T-cell (primary cell): ENCODE results near the gene TFCP2L1. TPM values are rescaled to one million over a fixed set of nuclear protein-coding genes. Genes with fewer than 3 reads are reported as not detected.

ENCODE experiments used
- ATAC-seq, 4 experiments: fragments of 200-7000 bp in 3 of 4; fragments of 150-1000 bp in 1 of 4; cut with Tn5 transposase; replicated peaks in 1 of 4; 1 replicate in 3 of 4; 2 replicates in 1 of 4; pipeline ENCODE4 v1.10.0; 2021; ENCODE audit warnings: moderate library complexity in 3 of 4, mild to moderate bottlenecking in 2 of 4, moderate number of reproducible peaks in 1 of 4
- CTCF ChIA-PET, 2 donors: fragments of 300-600 bp; sonication (Branson Sonifier 250); formaldehyde crosslinking; loops; one replicate each; lab custom pipeline; 2022; ENCODE audit warnings: antibody characterized with exemption in 2 of 2; lab: Charles Lee
- POLR2A ChIA-PET, 2 donors: fragments of 300-600 bp; sonication (Branson Sonifier 250); formaldehyde crosslinking; loops; one replicate each; lab custom pipeline; 2022; ENCODE audit warnings: antibody characterized with exemption in 2 of 2; lab: Charles Lee
- DNase-seq, 35 experiments: peaks; one replicate each; pipeline versions ENCODE4 v3.0.0 to v3.0.0-alpha.2; 2013 to 2023
- H3K27ac ChIP-seq: one replicate; pipeline ENCODE4 v1.5.1; 2013; ENCODE audit warnings: low read length
- H3K27me3 ChIP-seq, 2 experiments: replicated peaks in 1 of 2; 1 replicate in 1 of 2; 2 replicates in 1 of 2; pipeline versions ENCODE4 v1.6.1 to v1.7.0; 2013; ENCODE audit warnings: low read length in 1 of 2, mixed read lengths in 1 of 2; ENCODE audit not compliant: control insufficient read depth in 2 of 2, insufficient read depth in 2 of 2; ENCODE audit errors: extremely low read depth in 1 of 2
- H3K36me3 ChIP-seq, 2 donors: 1 replicate in 1 of 2; 2 replicates in 1 of 2; pipeline versions ENCODE4 v1.6.1 to v1.7.0; 2013; ENCODE audit warnings: low read length in 1 of 2; ENCODE audit not compliant: control insufficient read depth in 2 of 2, insufficient read depth in 1 of 2; ENCODE audit errors: extremely low read depth in 1 of 2
- H3K4me1 ChIP-seq, 2 experiments: 1 replicate in 1 of 2; 2 replicates in 1 of 2; pipeline versions ENCODE4 v1.6.1 to v1.7.0; 2013; ENCODE audit warnings: low read length in 2 of 2, mixed read lengths in 1 of 2; ENCODE audit not compliant: insufficient read depth in 2 of 2, control insufficient read depth in 1 of 2; ENCODE audit errors: extremely low read depth in 1 of 2
- H3K4me3 ChIP-seq, 2 donors: 1 replicate in 1 of 2; 2 replicates in 1 of 2; pipeline versions ENCODE4 v1.5.1 to v1.7.0; 2013; ENCODE audit warnings: mild to moderate bottlenecking in 2 of 2, low read length in 1 of 2, moderate library complexity in 1 of 2; ENCODE audit not compliant: control insufficient read depth in 1 of 2; ENCODE audit errors: extremely low read depth in 1 of 2
- H3K9me3 ChIP-seq: 2 replicates; pipeline ENCODE4 v1.7.0; 2013
- H3K27ac Mint-ChIP-seq, 2 donors: one replicate each; pipeline ENCODE4 v1.8.0; 2020 to 2021; ENCODE audit warnings: mild to moderate bottlenecking in 2 of 2, mixed read lengths in 2 of 2
- H3K27me3 Mint-ChIP-seq, 2 donors: one replicate each; pipeline ENCODE4 v1.8.0; 2021 to 2022; ENCODE audit warnings: mixed read lengths in 2 of 2
- H3K36me3 Mint-ChIP-seq: one replicate; pipeline ENCODE4 v1.8.0; 2021; ENCODE audit warnings: mixed read lengths
- H3K4me1 Mint-ChIP-seq, 3 donors: one replicate each; pipeline ENCODE4 v1.8.0; 2020 to 2022; ENCODE audit warnings: mixed read lengths in 3 of 3, mild to moderate bottlenecking in 1 of 3
- H3K4me3 Mint-ChIP-seq, 3 donors: one replicate each; pipeline ENCODE4 v1.8.0; 2020 to 2022; ENCODE audit warnings: mild to moderate bottlenecking in 3 of 3, mixed read lengths in 3 of 3, moderate library complexity in 3 of 3
- H3K9me3 Mint-ChIP-seq, 3 donors: one replicate each; pipeline ENCODE4 v1.8.0; 2020 to 2022; ENCODE audit warnings: mixed read lengths in 3 of 3
- WGBS: methylation state at CpG from one replicate; pipeline ENCODE4 v1.1.5; 2013; ENCODE audit warnings: missing lambda C conversion rate; ENCODE audit not compliant: insufficient coverage; 5-methylcytosine and 5-hydroxymethylcytosine counted together
- total RNA-seq, 35 experiments: library from RNA in 6 of 35; stranded (reverse) in 6 of 35; fragments of 120-200 nt in 1 of 35; gene quantifications; one replicate each; pipeline versions ENCODE4 v1.2.1 to v1.2.4 and lab custom pipeline; 2013 to 2026

TFCP2L1 gene
- total RNA-seq, 5 donors from 2014 or later (not counting 1 experiment from before 2014, with no cell fraction given) = 0.18 to 1.0 (median 0.70) TPM

DNA sequence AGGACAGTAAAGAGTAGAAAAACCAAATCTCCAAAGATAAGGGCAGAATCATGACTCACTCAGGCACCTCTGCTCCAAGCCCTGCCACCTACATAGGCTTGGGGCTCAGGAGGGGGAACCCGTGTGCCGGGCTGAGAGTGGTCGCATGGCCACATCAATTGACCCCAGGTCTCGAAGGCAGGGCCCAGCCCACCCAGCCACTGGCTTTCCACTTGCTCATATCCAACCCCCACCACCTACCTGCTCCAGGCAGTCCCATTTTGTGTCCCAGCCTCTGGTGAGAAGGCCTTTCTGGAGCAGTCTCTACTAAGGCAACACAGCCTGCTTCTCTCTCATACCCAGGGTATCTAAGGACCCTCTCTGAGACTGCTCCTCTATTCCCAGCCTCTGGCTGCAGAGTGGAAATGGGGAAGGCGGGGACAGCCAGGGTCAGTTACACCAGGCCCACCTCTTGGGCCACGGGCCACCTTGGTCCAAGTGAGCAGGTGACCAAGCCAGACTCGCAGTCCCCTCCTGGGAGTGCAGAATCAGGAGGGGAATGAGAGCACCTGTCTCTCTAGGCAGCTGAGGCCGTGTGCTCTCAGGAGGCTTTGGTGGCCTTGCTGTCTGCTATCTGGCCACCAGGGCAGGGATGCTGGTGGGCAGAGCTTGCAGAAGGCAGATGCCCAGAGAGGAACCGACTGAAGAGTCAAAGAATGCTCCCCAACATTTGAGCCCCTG lies 20.8 kb downstream of the TFCP2L1 start:
- Mint-ChIP-seq H3K9me3 (no peaks in the 10 kb centered on the region), H3K4me1 (no peaks in the 10 kb centered on the region), H3K27ac (no peak overlapping the region), H3K27me3 (peaks cover 6 to 9% of the 10 kb centered on the region in 2 donors), H3K36me3 (no peaks in the 10 kb centered on the region), H3K4me3 (no peak overlapping the region)
- Histone ChIP-seq H3K4me1 (no peaks in the 10 kb centered on the region), H3K9me3 (no peaks in the 10 kb centered on the region), H3K36me3 (no peaks in the 10 kb centered on the region), H3K27ac (no peak overlapping the region), H3K27me3 (peaks cover 0 to 6% of the 10 kb centered on the region in 2 experiments), H3K4me3 (no peak overlapping the region)
- ATAC-seq (no peak), DNase-seq (no peak)
- CTCF ChIA-PET = no interaction called here
- 79% methylated on average over 8 of the region's 9 CpGs for WGBS
- POLR2A ChIA-PET = no interaction called here

DNA sequence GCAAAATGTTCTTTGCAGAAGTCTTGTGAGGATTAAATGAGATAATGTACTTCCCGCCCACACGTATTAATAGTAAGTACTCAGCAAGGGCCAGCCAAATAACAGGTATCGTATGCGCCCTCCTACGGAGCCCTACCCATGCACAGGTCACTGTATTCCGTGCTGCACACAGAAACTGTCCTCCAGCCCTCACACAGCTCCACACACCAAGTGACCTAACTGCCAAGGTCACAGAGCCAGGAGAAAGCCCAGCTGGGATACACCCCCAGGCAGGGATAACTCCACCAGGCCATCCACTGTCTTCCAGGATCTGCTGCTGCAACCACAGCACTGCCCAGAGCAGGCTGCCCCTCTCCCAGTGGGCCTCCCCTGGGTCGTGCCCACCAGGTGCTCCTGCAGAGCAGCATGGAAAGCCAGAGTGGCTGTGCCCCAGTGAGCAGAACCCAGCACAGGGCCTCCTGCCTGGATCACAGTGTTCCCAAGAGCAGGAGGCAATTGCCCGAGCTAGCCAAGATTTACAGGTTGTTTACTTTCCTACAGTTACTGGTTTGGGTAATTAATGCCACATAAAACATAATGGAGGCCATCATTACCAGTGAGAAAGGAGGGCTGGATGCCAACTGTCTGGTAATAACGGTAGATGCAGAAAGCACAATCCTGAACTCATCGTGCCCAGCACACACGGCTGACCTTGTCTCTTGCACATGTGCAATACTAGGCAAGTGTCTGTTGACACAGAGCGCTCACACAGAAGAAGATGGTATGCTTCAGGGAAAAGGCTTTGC lies 24.4 kb downstream of the TFCP2L1 start:
- no peak for ATAC-seq
- POLR2A ChIA-PET = no interaction called here
- Histone ChIP-seq H3K27me3 (peaks cover 0 to 24% of the 10 kb centered on the region in 2 experiments), H3K4me1 (no peaks in the 10 kb centered on the region), H3K36me3 (no peaks in the 10 kb centered on the region), H3K27ac (no peak overlapping the region), H3K9me3 (no peaks in the 10 kb centered on the region), H3K4me3 (no peak overlapping the region)
- no peak for DNase-seq
- Mint-ChIP-seq H3K9me3 (no peaks in the 10 kb centered on the region), H3K4me3 (no peak overlapping the region), H3K36me3 (no peaks in the 10 kb centered on the region), H3K27ac (no peak overlapping the region), H3K4me1 (no peaks in the 10 kb centered on the region), H3K27me3 (peaks cover 16 to 21% of the 10 kb centered on the region in 2 donors)
- CTCF ChIA-PET = no interaction called here
- 82% methylated on average over 11 of the region's 12 CpGs for whole genome bisulfite sequencing

DNA sequence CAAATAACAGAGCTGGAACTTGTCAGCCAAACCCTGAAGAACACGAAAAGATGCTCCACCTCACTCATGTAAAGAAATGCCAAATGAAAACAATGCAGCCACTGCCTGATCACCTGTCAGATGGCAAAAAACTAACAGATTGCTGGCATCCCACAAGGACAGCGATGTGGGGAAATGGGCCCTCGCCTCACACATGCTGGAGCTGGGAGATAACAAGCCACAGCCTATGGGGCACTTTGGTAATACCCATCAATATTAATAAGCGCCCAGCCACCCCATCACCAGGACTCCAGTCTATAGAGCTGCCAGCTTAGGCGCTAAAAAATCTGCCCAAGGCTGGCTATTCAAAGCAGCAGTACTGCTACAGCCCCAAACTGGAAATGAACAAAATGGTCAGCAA lies 27.0 kb downstream of the TFCP2L1 start:
- Mint-ChIP-seq H3K4me3 (no peak overlapping the region), H3K4me1 (no peaks in the 10 kb centered on the region), H3K27me3 (peaks cover 11 to 22% of the 10 kb centered on the region in 2 donors), H3K9me3 (no peaks in the 10 kb centered on the region), H3K36me3 (no peaks in the 10 kb centered on the region), H3K27ac (no peak overlapping the region)
- ChIA-PET CTCF (interaction anchor here in 1 of 2 donors (0.6 kb wide), 1 partner anchor 179 kb away, joined by 4 read pairs; no protein-coding TSS in a partner anchor), POLR2A (no interaction called here)
- ATAC-seq (no peak), DNase-seq (no peak)
- Histone ChIP-seq H3K4me1 (no peaks in the 10 kb centered on the region), H3K4me3 (no peak overlapping the region), H3K36me3 (no peaks in the 10 kb centered on the region), H3K27me3 (peaks cover 0 to 25% of the 10 kb centered on the region in 2 experiments), H3K9me3 (no peaks in the 10 kb centered on the region), H3K27ac (no peak overlapping the region)
- WGBS = 59% methylated on average over 5 of the region's 5 CpGs

DNA sequence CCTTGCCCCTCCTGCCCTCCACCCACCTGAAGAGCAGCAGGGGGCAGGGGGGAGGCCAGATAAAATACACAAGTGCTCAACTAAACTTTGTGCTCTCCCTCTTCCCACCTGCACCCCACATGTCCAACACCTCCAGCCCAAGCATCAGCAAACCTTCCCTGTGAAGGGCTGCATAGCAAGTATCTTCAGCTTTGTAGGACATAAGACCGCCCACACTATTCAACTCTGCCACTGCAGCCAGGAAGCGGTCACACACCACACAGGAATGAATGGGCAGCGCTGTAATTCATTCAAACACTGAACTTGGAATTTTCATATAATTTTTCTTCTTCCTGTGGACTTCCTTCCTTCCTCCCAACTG lies 27.5 kb downstream of the TFCP2L1 start:
- Histone ChIP-seq H3K27ac (no peak overlapping the region), H3K36me3 (no peaks in the 10 kb centered on the region), H3K4me3 (no peak overlapping the region), H3K9me3 (no peaks in the 10 kb centered on the region), H3K27me3 (peaks cover 0 to 28% of the 10 kb centered on the region in 2 experiments), H3K4me1 (no peaks in the 10 kb centered on the region)
- ATAC-seq (no peak), DNase-seq (no peak)
- Mint-ChIP-seq H3K4me3 (no peak overlapping the region), H3K27ac (no peak overlapping the region), H3K9me3 (no peaks in the 10 kb centered on the region), H3K27me3 (peaks cover 11 to 22% of the 10 kb centered on the region in 2 donors), H3K36me3 (no peaks in the 10 kb centered on the region), H3K4me1 (no peaks in the 10 kb centered on the region)
- ChIA-PET POLR2A (interaction anchor here in 1 of 2 donors (0.6 kb wide), 1 partner anchor 81 kb away, joined by 3 read pairs; no protein-coding TSS in a partner anchor), CTCF (no interaction called here)
- 11% methylated on average over 3 of the region's 3 CpGs for whole genome bisulfite sequencing

DNA sequence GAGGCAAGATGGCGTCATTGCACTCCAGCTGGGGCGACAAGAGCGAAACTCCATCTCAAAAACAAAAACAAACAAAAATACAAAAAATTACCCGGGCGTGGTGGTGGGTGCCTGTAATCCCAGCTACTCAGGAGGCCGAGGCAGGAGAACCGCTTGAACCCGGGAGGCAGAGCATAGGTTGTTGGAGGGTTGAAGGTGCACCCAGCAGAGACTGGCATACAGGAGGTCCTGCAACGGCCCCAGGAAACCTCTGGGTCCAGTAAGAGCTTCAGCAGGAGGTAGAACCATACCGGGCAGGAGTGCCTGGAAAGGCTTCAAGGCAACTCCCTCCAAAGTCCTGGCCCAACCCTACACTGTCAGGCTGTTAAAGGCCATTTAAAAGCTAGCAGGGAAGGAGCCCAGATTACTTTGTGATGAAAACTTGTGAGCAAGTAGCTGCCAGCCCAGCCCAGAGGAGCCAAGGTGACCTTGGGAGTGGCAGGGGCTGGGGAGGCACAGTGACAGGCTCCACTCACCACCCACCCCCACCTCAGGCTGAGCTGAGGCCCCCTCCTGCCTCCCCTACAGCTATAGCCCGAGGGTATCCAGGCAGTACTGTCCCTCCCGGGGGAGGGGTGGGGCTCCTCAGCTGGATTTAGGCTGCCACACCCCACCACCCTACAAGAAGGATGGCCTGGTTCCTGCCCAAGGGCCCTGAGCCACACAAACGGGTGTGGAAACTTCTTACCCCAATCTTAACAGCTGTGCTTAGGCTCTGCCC lies 28.1 kb downstream of the TFCP2L1 start:
- ChIA-PET CTCF (no interaction called here), POLR2A (interaction anchor here in 1 of 2 donors (0.6 kb wide), 1 partner anchor 80 kb away, joined by 3 read pairs; no protein-coding TSS in a partner anchor)
- 39% methylated on average over 5 of the region's 13 CpGs for WGBS
- Mint-ChIP-seq H3K36me3 (no peaks in the 10 kb centered on the region), H3K4me3 (no peak overlapping the region), H3K9me3 (no peaks in the 10 kb centered on the region), H3K27ac (no peak overlapping the region), H3K4me1 (no peaks in the 10 kb centered on the region), H3K27me3 (peaks cover 11 to 22% of the 10 kb centered on the region in 2 donors)
- Histone ChIP-seq H3K27ac (no peak overlapping the region), H3K4me1 (no peaks in the 10 kb centered on the region), H3K9me3 (no peaks in the 10 kb centered on the region), H3K27me3 (peaks cover 0 to 28% of the 10 kb centered on the region in 2 experiments), H3K36me3 (no peaks in the 10 kb centered on the region), H3K4me3 (no peak overlapping the region)
- DNase-seq = no peak
- ATAC-seq = no peak

DNA sequence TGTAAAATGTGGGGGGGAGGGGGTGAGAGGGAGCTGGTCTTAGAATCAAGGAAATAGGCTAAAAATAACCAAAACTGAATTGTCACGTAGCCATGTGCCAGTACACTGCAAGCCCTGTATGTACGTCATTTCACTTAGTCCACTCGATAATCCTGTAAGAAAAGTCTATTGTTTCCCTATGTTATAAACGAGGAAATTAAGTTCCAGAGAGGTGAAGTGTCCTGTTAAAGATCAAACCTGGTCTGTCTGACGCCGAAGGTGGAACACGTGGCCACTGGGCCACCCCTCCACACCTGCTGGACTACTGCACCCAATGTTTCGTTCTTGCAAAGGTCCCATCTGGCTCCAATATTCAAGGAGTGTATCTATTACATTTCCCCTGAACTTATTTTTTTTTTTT lies 29.6 kb downstream of the TFCP2L1 start:
- no peaks in the 10 kb centered on the region for H3K36me3 ChIP-seq
- no peaks in the 10 kb centered on the region for H3K4me1 ChIP-seq
- peaks cover 11 to 22% of the 10 kb centered on the region in 2 donors for H3K27me3 Mint-ChIP-seq
- H3K4me1 Mint-ChIP-seq = no peaks in the 10 kb centered on the region
- H3K9me3 ChIP-seq = no peaks in the 10 kb centered on the region
- CTCF ChIA-PET = no interaction called here
- WGBS = 83% methylated on average over 6 of the region's 8 CpGs
- H3K27me3 ChIP-seq = peaks cover 0 to 28% of the 10 kb centered on the region in 2 experiments
- no peak for ATAC-seq
- H3K4me3 ChIP-seq = no peak overlapping the region
- DNase-seq = no peak
- H3K27ac Mint-ChIP-seq = no peak overlapping the region
- no peak overlapping the region for H3K27ac ChIP-seq
- POLR2A ChIA-PET = no interaction called here
- H3K36me3 Mint-ChIP-seq = no peaks in the 10 kb centered on the region
- H3K4me3 Mint-ChIP-seq = no peak overlapping the region
- no peaks in the 10 kb centered on the region for H3K9me3 Mint-ChIP-seq
